Endothelial cell (in vitro differentiated cells): ENCODE data around the gene PLEKHA4. TPM values are rescaled to one million over a fixed set of nuclear protein-coding genes. Genes with fewer than 3 reads are reported as not detected.
A peak's percentile ranks its signal among the peaks of the same experiment; 100 is the strongest.

Experiments used
- DNase-seq: peaks from one replicate; pipeline ENCODE4 v3.0.0; 2021; ENCODE audit warnings: low spot score
- H3K27ac Mint-ChIP-seq: one replicate; pipeline ENCODE4 v1.8.0; 2021; ENCODE audit warnings: mixed read lengths, inconsistent platforms; ENCODE audit not compliant: unreplicated experiment
- H3K27me3 Mint-ChIP-seq: one replicate; pipeline ENCODE4 v1.8.0; 2021; ENCODE audit warnings: mild to moderate bottlenecking, moderate library complexity, mixed read lengths, inconsistent platforms; ENCODE audit not compliant: unreplicated experiment
- H3K36me3 Mint-ChIP-seq: one replicate; pipeline ENCODE4 v1.8.0; 2021; ENCODE audit warnings: mild to moderate bottlenecking, low read depth, mixed read lengths, inconsistent platforms; ENCODE audit not compliant: unreplicated experiment
- H3K4me1 Mint-ChIP-seq: one replicate; pipeline ENCODE4 v1.8.0; 2021; ENCODE audit warnings: mild to moderate bottlenecking, mixed read lengths, inconsistent platforms; ENCODE audit not compliant: unreplicated experiment
- H3K4me3 Mint-ChIP-seq: one replicate; pipeline ENCODE4 v1.8.0; 2021; ENCODE audit warnings: mild to moderate bottlenecking, mixed read lengths, inconsistent platforms; ENCODE audit not compliant: unreplicated experiment
- H3K9me3 Mint-ChIP-seq: one replicate; pipeline ENCODE4 v1.8.0; 2021; ENCODE audit warnings: mixed read lengths, inconsistent platforms; ENCODE audit not compliant: unreplicated experiment
- total RNA-seq: library from RNA; stranded (reverse); fragmentation: NEBNext Ultra II Directional; extraction: Animal tissue kit (Norgen Biotek cat#: 25700); gene quantifications from one replicate; pipeline ENCODE4 v1.2.1, GENCODE V29; 2021; ENCODE audit not compliant: unreplicated experiment
- TF ChIP-seq, protein P1 (sequence below): fragments of 200-600 bp; sonication (generic); IDR thresholded peaks from one replicate; pipeline ENCODE4 v1.5.0; 2021; ENCODE audit warnings: antibody characterized with exemption; ENCODE audit not compliant: unreplicated experiment

PLEKHA4 gene
- total RNA-seq, 1 donor from 2014 or later, result 14.1 TPM

DNA sequence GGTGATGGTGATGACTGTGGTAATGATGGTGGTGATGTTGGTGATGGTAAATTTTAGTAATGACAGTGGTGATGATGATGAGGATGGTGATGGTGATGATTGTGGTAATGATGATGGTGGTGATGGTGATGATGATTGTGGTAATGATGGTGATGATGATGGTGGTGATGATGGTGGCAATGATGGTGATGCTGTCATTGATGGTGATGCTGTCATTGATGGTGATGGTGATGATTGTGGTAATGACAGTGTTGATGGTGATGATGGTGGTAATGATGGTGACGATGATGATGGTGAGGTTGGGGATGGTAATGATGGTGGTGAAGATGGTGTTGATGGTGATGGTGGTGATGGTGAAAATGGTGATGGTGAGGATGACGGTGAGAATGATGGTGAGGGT lies 45.9 kb downstream of the PLEKHA4 start:
- no peak for DNase-seq
- Mint-ChIP-seq H3K4me3 (no peak overlapping the region), H3K36me3 (peaks cover 8% of the 10 kb centered on the region), H3K9me3 (no peaks in the 10 kb centered on the region), H3K4me1 (no peaks in the 10 kb centered on the region), H3K27ac (no peak overlapping the region), H3K27me3 (peaks cover 3% of the 10 kb centered on the region)
- TF ChIP-seq, protein P1, sequence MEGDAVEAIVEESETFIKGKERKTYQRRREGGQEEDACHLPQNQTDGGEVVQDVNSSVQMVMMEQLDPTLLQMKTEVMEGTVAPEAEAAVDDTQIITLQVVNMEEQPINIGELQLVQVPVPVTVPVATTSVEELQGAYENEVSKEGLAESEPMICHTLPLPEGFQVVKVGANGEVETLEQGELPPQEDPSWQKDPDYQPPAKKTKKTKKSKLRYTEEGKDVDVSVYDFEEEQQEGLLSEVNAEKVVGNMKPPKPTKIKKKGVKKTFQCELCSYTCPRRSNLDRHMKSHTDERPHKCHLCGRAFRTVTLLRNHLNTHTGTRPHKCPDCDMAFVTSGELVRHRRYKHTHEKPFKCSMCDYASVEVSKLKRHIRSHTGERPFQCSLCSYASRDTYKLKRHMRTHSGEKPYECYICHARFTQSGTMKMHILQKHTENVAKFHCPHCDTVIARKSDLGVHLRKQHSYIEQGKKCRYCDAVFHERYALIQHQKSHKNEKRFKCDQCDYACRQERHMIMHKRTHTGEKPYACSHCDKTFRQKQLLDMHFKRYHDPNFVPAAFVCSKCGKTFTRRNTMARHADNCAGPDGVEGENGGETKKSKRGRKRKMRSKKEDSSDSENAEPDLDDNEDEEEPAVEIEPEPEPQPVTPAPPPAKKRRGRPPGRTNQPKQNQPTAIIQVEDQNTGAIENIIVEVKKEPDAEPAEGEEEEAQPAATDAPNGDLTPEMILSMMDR, result no peak

DNA sequence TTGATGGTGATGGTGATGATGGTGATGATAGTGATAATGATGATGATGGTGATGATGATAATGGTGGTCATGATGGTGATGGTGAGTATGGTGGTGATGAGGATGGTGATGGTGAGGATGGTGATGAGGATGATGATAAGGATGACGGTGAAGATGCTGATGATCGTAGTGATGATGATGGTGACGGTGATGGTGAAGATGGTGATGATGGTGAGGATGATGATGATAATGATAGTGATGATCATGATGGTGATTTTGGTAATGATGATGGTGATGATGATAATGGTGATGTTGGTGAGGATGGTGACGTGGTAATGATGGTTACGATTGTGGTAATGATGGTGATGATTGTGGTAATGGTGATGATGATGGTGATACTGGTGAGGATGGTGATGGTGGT lies 46.8 kb downstream of the PLEKHA4 start:
- no peak for DNase-seq
- Mint-ChIP-seq H3K4me1 (no peaks in the 10 kb centered on the region), H3K27ac (no peak overlapping the region), H3K9me3 (no peaks in the 10 kb centered on the region), H3K4me3 (no peak overlapping the region), H3K27me3 (peaks cover 4% of the 10 kb centered on the region), H3K36me3 (peaks cover 4% of the 10 kb centered on the region)
- TF ChIP-seq, protein P1, result no peak

DNA sequence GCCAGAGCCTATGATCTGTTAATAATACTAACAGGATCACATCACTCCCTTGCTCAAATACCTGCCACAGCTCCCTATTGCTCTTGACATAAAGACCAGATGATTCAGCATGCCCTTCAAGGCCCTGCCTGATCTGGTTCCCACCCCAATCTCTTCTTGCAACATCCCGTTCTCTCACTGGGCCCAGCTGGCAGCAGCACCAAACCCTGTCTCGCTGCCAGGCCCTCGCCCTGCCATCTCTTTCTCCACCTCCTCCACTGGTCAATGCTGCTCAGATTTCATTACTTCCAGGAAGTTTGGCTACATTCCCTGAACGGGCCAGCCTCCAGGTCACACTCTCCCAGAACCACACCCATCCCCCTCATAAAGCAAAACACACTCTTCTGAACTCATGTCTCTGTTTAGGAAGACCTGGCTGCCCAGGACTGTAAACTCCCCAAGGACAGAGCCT lies 49.0 kb downstream of the PLEKHA4 start:
- peak overlapping the region; percentile 11 for H3K4me3 Mint-ChIP-seq
- H3K27ac Mint-ChIP-seq, result no peak overlapping the region
- H3K36me3 Mint-ChIP-seq, result peaks cover 7% of the 10 kb centered on the region
- TF ChIP-seq, protein P1, result no peak
- peaks cover 4% of the 10 kb centered on the region for H3K27me3 Mint-ChIP-seq
- DNase-seq, result no peak
- H3K4me1 Mint-ChIP-seq, result no peaks in the 10 kb centered on the region
- no peaks in the 10 kb centered on the region for H3K9me3 Mint-ChIP-seq

DNA sequence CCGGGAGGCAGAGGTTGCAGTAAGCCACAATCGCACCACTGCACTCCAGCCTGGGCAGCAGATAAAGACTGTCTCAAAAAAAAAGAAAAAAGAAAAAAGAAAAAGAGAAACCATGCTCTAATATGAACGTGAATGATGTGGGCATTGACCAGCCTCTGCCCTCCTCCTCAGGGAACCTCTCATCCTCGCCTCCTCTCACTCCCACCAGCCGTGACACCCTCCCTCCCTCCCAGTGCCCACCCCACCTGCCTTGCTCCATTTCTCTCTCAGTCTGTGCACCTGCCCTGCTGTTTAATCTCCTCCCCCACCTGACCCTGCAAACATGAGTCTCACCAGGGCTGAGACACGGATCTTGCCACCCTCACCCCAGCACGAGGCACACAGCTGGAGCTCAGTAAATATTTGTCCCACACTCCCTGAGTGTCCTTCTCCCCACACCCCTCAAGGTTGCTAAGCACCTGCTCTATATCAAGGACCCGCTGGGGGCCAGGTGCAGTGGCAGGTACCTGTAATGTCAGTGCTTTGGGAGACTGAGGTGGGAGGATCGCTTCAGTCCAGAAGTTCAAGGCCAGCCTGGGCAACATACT lies 50.1 kb downstream of the PLEKHA4 start:
- Mint-ChIP-seq H3K4me1 (no peaks in the 10 kb centered on the region), H3K27me3 (peaks cover 4% of the 10 kb centered on the region), H3K9me3 (no peaks in the 10 kb centered on the region), H3K36me3 (peaks cover 7% of the 10 kb centered on the region), H3K27ac (no peak overlapping the region), H3K4me3 (no peak overlapping the region)
- no peak for DNase-seq
- TF ChIP-seq, protein P1, result no peak

- H3K27ac Mint-ChIP-seq, result no peak overlapping the region
- H3K36me3 Mint-ChIP-seq, result peaks cover 7% of the 10 kb centered on the region
- no peak for DNase-seq
Measured at GRCh38 chr19:48817585-48818124, 50.8 kb downstream of the PLEKHA4 start.

More at GRCh38 chr19:48817585-48818124, 50.8 kb downstream of the PLEKHA4 start:
- H3K27me3 Mint-ChIP-seq, result peaks cover 4% of the 10 kb centered on the region
- no peaks in the 10 kb centered on the region for H3K9me3 Mint-ChIP-seq
- H3K4me1 Mint-ChIP-seq, result peaks cover under 1% of the 10 kb centered on the region
- H3K4me3 Mint-ChIP-seq, result peak overlapping the region; percentile 27
- TF ChIP-seq, protein P1, result no peak
